CD4-positive, alpha-beta T cell treated with Interferon gamma for 1 hour (primary cell): ENCODE data around the gene CDK5R1.

Experiments used
- DNase-seq: peaks from one replicate; pipeline ENCODE4 v3.0.0-alpha.2; 2020

CDK5R1 gene

DNA sequence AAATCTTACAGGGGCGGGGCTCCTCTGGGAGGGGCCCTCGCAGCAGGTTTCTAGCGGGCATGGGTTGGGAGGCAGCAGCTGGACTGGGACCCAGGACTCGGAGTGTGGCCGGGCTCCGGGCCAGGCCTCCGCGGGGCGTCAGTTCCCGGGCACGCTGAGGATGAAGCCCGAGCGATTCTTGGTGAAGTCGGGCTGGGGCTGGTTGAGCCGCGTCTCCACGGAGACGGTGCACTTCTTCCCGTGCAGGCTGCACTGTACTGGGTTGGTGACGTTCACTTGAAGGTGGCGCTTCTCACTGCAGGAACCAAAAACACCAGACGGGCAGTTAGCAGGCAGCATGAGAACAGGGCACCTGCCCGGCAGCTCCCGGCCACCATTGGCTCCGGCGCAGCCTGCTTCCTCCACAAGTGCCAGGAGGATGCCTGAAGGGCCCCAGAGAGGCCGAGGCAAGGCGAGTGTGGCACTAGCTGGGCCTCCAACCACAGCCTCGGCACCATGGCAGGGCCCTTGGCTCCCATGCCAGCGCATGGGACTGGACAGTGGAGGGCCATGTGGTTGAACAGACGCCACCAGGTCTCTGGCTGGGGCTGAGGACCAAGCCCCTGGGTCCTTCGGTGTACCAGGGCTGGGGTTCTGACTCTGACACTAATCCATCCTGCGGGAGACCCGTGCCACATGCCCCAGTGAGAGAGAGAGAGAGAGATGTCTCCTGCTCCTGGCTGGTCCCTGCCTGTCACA is 8.0 kb downstream of the CDK5R1 start:
- no peak for DNase-seq

DNA sequence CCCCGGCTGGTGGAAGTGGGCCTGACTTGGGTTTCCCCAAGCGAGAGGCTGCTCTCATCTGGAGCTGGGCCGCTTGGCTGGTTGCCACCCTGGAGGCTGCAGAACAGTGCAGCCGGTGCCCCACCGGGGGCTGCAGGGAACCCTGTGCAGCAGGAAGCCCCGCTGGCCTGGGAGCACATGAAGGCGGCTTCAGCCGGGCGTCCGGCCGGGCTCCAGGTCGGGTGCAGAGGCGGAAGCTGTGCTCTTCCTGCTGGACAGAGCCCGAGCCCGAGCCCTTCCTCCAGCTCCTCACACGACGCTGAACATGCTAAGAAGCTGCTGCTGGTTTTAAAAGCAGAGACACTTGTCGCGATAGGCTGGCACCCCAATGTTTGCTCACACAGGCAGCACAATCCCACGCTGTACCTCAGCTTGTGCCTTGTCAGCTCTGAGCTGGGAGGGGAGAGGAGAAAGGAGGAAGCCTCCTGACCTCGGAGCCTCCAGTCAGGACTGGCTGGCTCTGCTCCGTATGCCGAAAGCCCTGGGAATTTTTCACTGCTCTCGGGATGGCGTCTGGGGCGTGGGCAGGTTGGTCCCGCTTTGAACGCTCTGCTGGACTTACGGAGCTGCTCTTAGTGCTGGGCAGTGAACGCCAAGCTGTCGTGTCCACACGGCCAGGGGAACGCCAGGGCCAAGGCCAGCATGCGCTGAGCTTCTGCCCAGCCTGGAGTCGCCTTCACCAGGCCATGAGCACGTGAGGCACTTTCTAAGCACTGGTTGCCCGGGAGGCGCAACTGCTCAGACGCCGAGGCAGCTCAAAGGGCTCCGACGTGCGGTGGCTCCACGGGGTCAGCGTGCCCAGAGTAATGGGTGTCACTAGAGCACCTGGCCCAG is 8.8 kb downstream of the CDK5R1 start:
- no peak for DNase-seq

- DNase-seq = no peak
Observed at GRCh38 chr17:32496395-32497073, 9.7 kb downstream of the CDK5R1 start.

DNA sequence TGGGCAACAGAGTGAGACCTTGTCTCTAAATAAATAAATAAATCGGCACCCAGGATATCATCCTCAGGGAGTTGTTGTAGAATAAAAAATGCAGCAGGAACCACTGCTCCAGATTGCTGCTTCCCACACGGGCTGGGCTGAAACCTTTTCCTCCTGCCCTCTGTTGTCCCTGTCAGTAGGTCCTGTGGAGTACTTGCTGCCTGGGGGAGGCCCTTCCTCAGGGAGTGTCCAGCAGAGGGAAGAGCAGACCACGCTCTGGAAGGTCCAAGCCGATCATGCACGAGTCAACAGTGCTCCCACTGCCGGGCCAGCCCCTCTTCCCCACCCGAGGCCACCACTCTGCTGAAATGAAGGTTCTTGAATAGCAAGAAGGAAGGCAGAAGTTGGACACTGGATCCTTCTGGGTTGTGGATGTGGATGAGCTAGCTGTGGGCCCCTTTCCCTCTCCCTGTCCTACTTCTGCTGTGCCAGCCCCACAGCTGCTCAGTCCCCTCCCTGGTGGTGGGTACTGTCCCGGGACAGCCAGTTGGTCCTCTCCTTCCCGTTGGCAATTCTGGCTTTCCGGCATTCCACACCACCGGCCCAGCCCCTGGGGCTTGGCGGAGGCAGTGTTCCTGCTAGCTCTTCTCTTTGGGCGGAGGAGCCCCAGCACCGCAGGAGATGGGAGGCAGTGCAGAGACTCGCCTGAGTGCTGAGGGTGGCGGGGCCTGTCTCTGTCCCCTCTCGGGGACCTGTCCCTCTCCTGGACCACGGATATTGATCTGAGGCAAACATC is 10.8 kb downstream of the CDK5R1 start:
- DNase-seq = no peak

GRCh38 chr17:32498391-32498790 is 11.6 kb downstream of the CDK5R1 start:
- no peak for DNase-seq

- DNase-seq = no peak
Observed at GRCh38 chr17:32502013-32502412, 15.2 kb downstream of the CDK5R1 start.

DNA sequence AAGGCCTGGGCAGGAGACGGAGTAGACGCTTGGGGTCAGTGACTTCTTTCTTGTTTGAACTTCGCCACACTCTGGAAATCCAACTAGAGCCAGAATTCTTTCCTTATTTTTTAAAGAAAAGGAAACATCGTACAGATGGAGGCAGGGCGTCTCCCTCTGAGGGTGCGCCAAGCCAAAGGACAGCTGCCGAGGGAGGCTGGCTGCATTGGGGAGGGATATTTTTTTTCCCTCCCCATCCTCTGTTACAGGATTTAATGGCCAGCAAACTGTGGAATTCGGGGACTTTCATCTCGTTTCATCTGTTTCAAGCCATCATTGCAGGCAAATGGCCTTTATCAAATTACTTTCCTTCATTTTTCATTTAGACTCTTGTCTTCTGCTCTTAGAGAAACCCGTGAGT is 15.9 kb downstream of the CDK5R1 start:
- no peak for DNase-seq

- DNase-seq = peak; percentile 44
Observed at GRCh38 chr17:32503251-32504165, 16.7 kb downstream of the CDK5R1 start.

DNA sequence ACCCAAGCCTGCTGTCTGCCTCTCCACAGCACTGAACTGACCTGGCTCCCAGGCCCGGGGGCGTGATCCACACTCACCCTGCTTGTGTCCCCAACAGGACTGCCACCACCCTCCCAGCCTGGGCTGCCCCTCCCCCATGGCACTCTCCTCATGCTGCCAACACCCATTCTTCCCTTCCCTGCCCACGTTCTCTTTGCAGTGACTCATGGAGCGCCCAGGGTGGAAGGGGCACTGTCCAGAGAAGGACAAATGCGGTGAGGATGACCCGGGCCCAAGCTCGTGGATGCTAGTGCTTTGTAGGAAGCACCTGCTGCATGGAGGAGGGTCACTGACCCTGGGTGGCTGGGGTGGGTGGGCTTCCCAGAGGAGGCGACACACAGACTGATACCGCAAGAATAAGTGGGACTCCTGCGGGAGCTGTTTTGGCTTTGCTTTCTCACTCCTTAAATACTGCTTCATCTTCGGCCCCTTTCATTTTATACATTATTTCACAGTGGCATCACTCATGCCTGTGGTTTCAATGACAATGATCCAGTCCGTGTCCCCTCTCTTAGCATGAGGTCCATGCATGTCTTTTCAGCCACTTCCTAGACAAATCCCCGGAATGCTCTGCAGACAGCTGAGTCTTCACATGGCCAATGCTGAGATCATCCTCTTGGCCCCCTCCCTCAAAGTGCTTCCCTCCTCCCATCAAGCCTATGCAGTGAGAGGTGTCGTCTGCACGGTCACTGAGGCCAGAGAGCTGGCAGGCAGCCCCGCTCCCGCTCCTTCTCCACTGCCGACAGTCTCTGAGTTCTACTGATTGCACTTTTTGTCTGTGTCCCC is 17.6 kb downstream of the CDK5R1 start:
- DNase-seq = peak; percentile 26

DNA sequence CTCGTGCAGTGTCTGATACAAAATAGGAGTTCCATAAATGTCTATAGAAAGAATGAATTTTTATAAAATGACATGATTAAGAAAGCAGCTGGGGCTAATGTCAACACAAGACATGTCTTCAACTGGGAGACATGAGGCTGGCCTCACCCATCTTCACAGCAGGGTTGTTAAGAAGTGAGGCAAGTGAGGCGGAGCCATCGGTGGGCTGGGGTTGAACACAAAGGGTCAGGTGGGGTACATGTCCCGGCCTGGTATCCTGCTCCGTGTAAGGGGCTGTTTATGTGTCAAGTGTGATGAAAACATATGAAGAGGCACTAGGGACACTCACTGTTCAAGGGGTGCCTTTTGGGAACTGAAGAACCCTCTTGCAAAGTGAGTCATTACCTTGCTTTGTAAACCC is 22.1 kb downstream of the CDK5R1 start:
- no peak for DNase-seq

DNA sequence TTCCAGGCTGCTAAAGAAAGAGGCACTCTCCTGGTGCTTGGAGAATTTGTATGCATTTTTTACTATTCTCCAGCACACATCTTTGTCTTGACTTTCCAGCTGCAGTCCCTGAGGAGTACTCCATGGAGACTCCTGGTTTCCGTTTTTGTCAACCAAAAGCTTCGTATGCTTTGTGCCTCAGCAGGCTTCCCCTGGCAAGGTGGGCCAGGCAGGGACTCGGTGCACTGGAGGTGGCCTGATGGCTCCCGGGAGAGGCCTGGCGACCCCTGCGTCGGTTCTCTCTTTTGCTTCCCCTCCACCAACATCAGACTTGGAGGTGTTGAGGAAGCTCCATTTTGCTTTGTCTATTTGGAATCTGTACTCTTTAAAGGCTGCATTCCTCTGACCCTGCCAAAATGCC is 23.7 kb downstream of the CDK5R1 start:
- no peak for DNase-seq

DNA sequence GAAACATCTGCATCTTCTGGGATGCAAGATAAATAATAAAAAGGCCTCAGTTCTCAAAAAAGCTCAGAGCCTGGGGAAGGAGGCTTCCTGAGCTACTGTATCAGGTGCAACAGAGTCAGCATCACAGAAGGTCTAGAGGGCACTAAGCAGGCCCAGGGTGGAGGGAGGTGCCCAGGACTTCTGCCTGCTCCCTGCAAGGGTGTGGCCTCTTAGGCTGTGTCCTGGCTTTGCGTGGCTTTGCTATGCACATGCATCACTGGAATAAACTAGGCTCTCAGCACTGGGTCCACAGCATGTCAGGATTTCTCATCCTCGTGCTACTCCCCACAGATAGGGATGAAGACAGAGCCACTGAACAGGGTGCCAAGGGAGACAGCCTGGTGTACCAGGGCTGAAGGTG is 25.5 kb downstream of the CDK5R1 start:
- no peak for DNase-seq

GRCh38 chr17:32513579-32513978 is 26.8 kb downstream of the CDK5R1 start:
- DNase-seq = no peak

DNA sequence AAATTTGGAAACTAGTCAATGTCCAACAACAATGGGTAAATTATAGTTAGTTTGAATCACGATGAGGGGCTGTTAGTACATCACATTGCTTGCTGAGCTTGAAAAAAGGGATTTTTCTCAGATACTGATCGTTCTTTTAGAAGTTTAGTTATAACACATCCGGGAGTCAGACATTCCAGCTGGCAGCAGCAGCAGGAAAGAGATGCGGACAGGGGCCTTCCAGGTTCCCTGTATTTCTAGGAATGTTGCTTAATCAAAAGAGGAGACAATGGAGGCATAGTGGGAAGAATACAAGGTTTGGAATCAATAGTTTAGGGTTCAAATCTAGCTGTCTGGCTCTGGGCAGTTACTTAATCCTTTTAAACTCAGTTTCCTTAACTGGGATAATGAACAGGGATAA is 27.8 kb downstream of the CDK5R1 start:
- no peak for DNase-seq

DNA sequence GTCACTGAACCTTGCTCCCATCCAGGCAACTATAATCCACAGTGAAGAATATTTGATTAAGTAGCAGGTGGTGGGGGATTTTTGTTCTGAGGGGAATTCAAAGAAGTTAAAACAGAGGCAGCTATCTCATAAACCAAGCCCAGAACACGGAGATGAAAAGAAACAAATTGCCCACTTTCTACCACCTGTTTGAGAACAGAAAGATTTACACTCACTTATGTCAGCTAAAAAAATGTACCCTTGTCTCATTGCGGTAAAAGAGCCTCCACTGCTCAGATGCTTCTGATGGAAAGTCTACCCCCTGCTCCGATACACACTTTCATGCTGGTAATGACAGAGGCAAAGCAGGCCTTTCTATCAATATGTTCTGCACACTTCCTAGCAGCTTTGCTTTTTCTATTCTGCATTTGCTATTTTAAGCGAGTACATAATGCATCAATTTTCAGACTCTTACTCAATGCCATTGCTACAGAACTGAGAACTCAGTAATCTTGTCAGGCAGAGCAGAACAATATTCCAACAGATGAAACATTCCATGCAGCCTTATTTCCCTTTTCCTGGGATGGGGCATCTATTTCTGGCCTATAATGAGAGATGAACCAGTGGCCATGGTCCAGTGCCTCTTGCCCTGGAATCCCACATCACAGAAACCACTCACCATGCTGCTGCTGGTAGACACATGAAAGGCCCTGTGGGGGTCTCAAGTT is 29.0 kb downstream of the CDK5R1 start:
- DNase-seq = no peak

DNA sequence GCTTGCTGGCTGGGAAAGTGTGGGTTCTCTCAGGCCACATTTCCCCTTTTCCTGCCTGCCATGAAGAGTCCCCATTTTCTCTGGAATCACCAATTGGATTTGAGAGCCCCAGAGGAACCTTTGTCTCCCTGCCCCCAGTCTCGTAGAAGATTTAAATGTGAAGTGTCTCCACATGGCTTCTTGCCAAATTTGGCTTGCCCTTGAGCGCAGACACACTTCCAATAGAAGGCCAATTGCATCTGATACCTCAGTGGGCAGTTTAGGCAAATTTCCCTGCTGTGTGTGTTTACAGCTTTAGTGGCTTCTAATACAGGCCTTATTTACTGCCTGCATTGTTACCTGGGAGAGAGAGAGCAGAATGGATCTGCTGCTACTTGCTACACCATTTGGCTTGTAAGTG is 29.7 kb downstream of the CDK5R1 start:
- DNase-seq = no peak

GRCh38 chr17:32516940-32517701 is 30.3 kb downstream of the CDK5R1 start:
- DNase-seq = no peak

- no peak for DNase-seq
Observed at GRCh38 chr17:32517982-32518381, 31.2 kb downstream of the CDK5R1 start.

DNA sequence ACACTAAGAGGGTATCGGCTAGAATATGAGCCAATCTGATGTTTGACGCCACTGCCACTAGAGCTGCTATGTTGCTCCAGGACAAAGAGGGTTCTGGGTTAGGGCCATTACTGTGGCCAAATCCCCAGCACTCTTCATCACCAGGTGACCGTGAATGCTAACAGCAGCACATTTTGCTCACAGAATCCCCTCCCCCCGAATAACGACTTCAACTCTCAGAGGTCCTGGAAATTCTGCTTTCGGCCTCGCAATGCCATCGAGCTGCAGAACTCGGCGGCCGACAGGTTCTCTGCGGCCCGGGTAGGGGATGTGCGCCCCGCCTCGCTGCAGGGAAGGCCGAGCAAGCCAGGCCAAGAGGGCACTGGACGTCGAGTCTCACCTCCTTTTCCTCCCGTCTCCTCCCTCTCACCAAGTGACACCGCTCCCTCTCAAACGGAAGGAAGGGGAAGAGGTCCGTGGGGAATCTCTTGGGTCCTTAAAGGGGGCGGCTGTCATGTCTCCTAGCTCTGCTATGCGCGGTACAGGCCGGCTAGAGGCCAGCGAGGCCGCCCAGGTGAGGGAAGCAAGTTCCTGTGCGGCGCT is 31.9 kb downstream of the CDK5R1 start:
- no peak for DNase-seq
